Activated naive CD4-positive, alpha-beta T cell treated with anti-CD3 and anti-CD28 coated beads, Interleukin-2, amount 10 ng/mL, durations not matched to agents 7 days and 5 days (primary cell): Measurements from ENCODE around the gene CPNE2.

ENCODE experiments used
- CTCF ChIA-PET: fragments of 350-600 bp; sonication (Branson Sonifier 250); formaldehyde crosslinking; loops from one replicate; lab custom pipeline; 2021; ENCODE audit warnings: antibody characterized with exemption; lab: Charles Lee
- DNase-seq: peaks from one replicate; pipeline ENCODE4 v3.0.0-alpha.2; 2020
- H3K27ac Mint-ChIP-seq: one replicate; pipeline ENCODE4 v1.8.0; 2021; ENCODE audit warnings: mild to moderate bottlenecking, moderate library complexity, mixed read lengths
- H3K27me3 Mint-ChIP-seq: one replicate; pipeline ENCODE4 v1.8.0; 2021; ENCODE audit warnings: mild to moderate bottlenecking, mixed read lengths
- H3K36me3 Mint-ChIP-seq: one replicate; pipeline ENCODE4 v1.8.0; 2021; ENCODE audit warnings: mixed read lengths
- H3K4me1 Mint-ChIP-seq: one replicate; pipeline ENCODE4 v1.8.0; 2021; ENCODE audit warnings: mixed read lengths
- H3K4me3 Mint-ChIP-seq: one replicate; pipeline ENCODE4 v1.8.0; 2021; ENCODE audit warnings: mild to moderate bottlenecking, moderate library complexity, mixed read lengths
- H3K9me3 Mint-ChIP-seq: one replicate; pipeline ENCODE4 v1.8.0; 2021; ENCODE audit warnings: mixed read lengths

CPNE2 gene

DNA sequence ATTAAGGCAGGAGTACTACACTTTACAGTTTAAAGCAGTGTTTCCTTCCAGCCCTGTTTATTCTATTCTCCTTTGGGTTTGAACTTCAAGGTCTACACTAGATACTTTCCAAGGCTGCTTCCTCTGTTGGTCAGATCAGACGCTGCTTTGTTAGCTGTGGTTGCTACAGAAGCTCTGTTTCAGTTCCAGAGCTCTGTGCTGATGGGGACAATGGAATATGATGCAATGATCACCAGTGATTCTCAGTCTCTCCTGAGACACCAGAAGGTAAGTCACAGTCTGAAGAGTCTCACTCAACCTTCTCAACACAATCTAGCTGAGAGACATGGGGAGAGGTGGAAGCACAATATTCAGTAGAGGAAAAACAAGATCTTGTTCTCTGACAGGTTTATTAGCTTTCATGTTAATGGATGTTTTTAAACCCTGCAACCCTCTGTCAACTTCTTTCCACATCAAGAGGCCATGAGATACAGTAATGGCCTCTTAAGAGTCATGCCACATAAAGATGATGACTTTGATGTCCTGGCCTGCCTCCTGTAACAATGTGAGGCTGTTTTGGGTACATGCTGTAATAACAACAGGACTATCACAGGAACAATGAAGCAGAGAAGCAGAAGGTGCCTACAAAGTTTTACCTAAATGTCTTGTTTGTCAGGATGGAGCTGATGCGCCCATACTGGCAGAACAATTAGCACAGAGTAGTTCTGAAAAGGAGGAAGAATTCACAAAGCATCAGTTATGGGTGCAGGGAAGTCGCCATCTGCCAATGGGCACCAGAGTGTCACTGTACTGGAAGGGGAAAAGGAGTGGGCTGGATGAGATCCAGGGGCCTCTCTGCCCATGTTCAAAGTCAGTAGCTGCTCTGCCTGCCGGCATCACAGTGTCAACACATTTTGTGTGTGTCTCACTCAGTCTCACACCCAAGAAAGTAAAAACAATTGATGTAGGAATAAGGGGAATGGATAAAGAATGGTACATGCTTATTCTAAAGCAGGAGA is 60.0 kb downstream of the CPNE2 start:
- Mint-ChIP-seq H3K27ac (peak overlapping the region; percentile 14), H3K9me3 (no peaks in the 10 kb centered on the region), H3K4me3 (no peak overlapping the region), H3K36me3 (peaks cover 42% of the 10 kb centered on the region), H3K4me1 (peaks cover 52% of the 10 kb centered on the region), H3K27me3 (no peaks in the 10 kb centered on the region)
- CTCF ChIA-PET: interaction anchor here (0.6 to 1.8 kb wide), 8 partner anchors 9 to 163 kb away, joined by 3 to 9 read pairs (median 4); partner anchors contain the start of genes CPNE2 and NLRC5
- no peak for DNase-seq

DNA sequence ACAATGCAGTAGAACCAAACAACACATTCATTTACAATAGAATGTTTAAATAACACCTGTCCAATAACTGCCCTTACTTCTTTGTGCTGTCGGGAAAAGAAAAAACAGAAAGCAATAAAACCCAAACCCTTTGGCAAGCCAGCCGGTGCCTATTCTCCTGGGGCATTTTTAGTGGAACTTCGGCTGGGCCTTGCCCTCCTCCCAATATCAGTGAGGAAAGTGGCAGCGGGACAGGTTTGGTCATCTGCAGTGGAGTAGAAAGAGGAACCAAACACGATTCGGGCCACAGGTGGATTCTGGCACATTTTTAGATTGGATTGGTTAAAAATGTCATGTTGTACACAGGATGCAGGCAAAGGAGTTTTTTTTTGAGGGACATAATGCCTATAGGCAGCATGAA is 61.5 kb downstream of the CPNE2 start:
- Mint-ChIP-seq H3K36me3 (peaks cover 44% of the 10 kb centered on the region), H3K4me1 (peaks cover 39% of the 10 kb centered on the region)

DNA sequence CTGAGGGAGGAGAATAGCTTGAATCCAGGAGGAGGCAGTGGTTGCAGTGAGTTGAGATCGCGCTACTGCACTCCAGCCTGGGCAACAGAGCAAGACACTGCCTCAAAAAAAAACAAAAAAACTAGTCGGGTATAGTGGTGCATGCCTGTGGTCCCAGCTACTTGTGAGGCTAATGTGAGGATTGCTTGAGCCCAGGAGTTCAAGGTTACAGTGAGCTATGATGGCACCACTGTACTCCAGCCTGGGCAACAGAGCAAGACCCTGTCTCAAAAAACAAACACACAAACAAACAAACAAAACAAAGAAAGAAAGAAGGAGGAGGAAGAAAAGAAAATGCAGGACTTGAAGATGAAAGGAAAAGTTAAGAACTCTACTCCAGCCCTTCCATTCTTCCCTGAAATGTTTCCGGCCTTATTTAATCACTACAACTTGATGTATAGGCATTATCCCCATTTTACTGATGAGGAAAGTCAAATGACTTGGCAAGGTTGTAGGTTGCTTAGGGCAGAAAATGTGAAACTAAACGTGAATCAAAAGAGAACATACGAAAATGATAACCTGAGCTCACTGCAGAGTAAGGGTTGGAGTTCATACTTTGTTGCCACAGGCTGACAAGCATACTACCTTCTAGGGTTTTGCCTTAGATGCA is 63.4 kb downstream of the CPNE2 start:
- H3K9me3 Mint-ChIP-seq: no peaks in the 10 kb centered on the region
- CTCF ChIA-PET: interaction anchor here (1.2 kb wide), 1 partner anchor 192 kb away, joined by 5 read pairs; no protein-coding TSS in a partner anchor
- H3K4me3 Mint-ChIP-seq: no peak overlapping the region
- peaks cover 58% of the 10 kb centered on the region for H3K36me3 Mint-ChIP-seq
- H3K4me1 Mint-ChIP-seq: peaks cover 44% of the 10 kb centered on the region
- H3K27ac Mint-ChIP-seq: peak overlapping the region; percentile 64
- no peaks in the 10 kb centered on the region for H3K27me3 Mint-ChIP-seq
- no peak for DNase-seq

More for the DNA sequence above, 61.5 kb downstream of the CPNE2 start:
- no peak for DNase-seq
- Mint-ChIP-seq H3K27ac (no peak overlapping the region), H3K9me3 (no peaks in the 10 kb centered on the region), H3K4me3 (no peak overlapping the region), H3K27me3 (no peaks in the 10 kb centered on the region)
- CTCF ChIA-PET: no interaction called here

DNA sequence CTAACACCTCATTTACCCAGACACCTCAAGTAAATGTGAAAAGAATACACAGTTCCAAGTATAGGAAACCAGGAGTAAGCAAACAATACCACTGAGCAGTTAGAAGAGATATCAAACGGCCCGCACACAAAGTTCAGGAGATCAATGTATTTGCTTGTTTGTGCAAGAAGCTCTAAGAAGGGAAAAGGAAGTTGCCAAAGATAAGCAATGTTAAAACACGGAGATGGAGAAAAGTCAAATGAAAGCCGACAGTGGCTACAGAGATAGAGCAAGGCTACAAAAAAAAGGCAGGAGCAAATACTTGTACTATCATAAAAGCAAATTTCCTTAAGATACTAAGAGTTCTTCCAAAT is 63.9 kb downstream of the CPNE2 start:
- Mint-ChIP-seq H3K9me3 (no peaks in the 10 kb centered on the region), H3K36me3 (peaks cover 58% of the 10 kb centered on the region), H3K4me3 (no peak overlapping the region), H3K27me3 (no peaks in the 10 kb centered on the region), H3K27ac (peak overlapping the region; percentile 64), H3K4me1 (peaks cover 43% of the 10 kb centered on the region)
- CTCF ChIA-PET: interaction anchor here (1.2 kb wide), 1 partner anchor 192 kb away, joined by 5 read pairs; no protein-coding TSS in a partner anchor
- no peak for DNase-seq

DNA sequence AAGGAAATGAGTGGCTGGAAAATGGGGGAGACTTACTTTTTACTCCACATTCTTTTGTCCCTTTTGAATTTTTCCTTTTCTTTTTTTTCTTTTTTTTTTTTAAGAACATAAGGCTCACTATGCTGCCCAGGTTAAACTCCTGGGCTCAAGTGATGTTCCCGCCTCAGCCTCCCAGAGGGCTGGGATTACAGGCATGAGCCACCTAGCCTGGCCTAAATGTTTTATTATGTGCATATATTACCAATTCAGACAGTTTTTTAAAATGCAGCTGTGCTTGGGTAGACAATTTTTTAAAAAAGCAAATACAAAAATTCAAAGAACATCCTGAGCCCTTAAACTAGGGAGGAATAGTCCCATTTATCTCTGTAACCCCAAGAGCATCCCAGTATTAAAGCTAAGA is 65.2 kb downstream of the CPNE2 start:
- H3K9me3 Mint-ChIP-seq: no peaks in the 10 kb centered on the region
- peaks cover 53% of the 10 kb centered on the region for H3K36me3 Mint-ChIP-seq
- DNase-seq: no peak
- no peak overlapping the region for H3K4me3 Mint-ChIP-seq
- H3K4me1 Mint-ChIP-seq: peaks cover 31% of the 10 kb centered on the region
- H3K27ac Mint-ChIP-seq: no peak overlapping the region
- CTCF ChIA-PET: interaction anchor here (0.6 kb wide), 1 partner anchor 73 kb away, joined by 3 read pairs; no protein-coding TSS in a partner anchor
- no peaks in the 10 kb centered on the region for H3K27me3 Mint-ChIP-seq

DNA sequence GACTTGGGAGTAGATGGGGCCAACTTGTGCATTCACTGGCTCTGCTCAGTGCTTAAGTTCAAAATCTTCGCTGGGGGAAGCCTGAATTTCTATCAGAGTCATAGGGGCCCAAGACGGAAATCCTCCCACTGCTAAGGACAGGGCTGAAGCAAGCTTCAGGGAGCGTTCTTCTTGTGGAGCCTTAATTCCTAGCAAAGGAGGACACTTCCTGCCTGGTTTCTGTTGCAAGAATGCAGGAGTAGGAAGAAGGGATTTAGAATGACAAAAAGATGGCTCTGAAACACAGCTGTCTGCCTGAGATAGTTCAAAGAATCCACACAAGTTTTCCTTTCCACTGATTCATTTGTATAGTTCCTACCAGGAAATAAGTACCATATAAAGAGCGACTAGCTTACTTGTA is 67.1 kb downstream of the CPNE2 start:
- Mint-ChIP-seq H3K9me3 (no peaks in the 10 kb centered on the region), H3K4me1 (peaks cover 26% of the 10 kb centered on the region), H3K27ac (no peak overlapping the region), H3K36me3 (peaks cover 46% of the 10 kb centered on the region), H3K4me3 (no peak overlapping the region), H3K27me3 (no peaks in the 10 kb centered on the region)
- DNase-seq: no peak
- CTCF ChIA-PET: interaction anchor here (1.0 kb wide), 1 partner anchor 450 kb away, joined by 4 read pairs; no protein-coding TSS in a partner anchor

DNA sequence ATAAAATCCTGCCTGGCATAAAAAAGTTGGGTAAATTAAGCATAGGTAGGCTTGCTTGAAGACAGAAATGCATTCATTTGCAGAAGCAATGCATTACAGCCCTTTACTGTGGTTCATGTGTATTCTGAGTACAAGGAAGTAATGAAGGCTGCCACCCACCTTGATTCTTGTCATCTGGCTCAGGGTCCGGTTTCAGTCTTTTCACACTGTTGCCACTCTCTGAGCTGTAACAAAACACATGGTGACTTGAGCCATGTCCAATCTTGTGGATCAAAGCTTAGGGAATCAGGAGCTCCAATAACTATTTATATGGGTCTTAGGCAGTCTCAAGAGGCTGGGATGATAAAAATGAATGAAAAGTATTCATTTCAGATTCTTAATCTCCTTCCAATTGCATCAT is 71.5 kb downstream of the CPNE2 start:
- no peaks in the 10 kb centered on the region for H3K27me3 Mint-ChIP-seq
- no peak for DNase-seq
- H3K9me3 Mint-ChIP-seq: no peaks in the 10 kb centered on the region
- peaks cover 36% of the 10 kb centered on the region for H3K36me3 Mint-ChIP-seq
- H3K4me3 Mint-ChIP-seq: no peak overlapping the region
- CTCF ChIA-PET: interaction anchor here (0.7 to 1.6 kb wide), 2 partner anchors 77 to 79 kb away, joined by 3 to 5 read pairs; no protein-coding TSS in a partner anchor
- H3K27ac Mint-ChIP-seq: no peak overlapping the region
- peaks cover 7% of the 10 kb centered on the region for H3K4me1 Mint-ChIP-seq

DNA sequence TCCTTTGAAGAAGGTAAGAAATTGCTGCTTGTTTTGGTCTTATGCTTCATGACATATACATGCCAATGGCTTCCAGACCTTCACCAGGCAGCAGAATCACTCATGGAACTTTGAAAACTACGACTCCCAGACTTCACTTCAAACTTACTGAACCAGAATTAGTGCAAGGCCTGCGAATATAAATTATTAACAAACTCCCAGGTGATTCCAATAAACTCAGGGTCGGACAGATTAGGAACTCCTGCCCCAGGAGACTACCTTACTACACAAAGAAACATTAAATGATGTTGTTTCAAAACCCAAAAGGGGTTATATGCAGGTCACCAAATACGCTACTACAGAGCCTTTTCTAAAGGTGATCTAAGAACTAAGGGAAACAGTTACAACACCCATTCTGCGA is 73.1 kb downstream of the CPNE2 start:
- CTCF ChIA-PET: interaction anchor here (0.8 kb wide), 1 partner anchor 81 kb away, joined by 3 read pairs; no protein-coding TSS in a partner anchor
- Mint-ChIP-seq H3K27ac (no peak overlapping the region), H3K4me3 (no peak overlapping the region), H3K9me3 (no peaks in the 10 kb centered on the region), H3K4me1 (peaks cover 6% of the 10 kb centered on the region), H3K36me3 (peaks cover 26% of the 10 kb centered on the region), H3K27me3 (no peaks in the 10 kb centered on the region)
- no peak for DNase-seq

DNA sequence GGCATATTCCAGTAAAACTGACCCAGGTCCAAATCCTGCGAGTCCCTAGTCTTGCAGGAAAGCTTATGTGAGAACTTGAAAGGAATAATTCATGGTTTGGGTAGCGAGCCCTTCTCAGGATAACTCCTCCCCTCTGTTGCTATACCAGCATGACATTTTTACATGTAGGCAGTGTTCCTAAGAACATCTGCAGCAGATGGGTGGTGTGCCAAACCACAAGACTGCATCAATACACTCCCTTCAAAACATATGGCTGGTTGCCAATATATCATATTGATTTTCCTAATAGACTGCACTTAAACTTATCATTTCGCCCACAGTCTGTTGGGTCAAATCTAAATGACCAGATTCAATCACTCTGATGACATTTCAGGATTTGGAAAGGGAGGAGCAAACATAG is 73.6 kb downstream of the CPNE2 start:
- CTCF ChIA-PET: interaction anchor here (1.1 to 1.4 kb wide), 3 partner anchors 81 to 202 kb away, joined by 3 to 6 read pairs (median 5); no protein-coding TSS in a partner anchor
- H3K36me3 Mint-ChIP-seq: peaks cover 26% of the 10 kb centered on the region

DNA sequence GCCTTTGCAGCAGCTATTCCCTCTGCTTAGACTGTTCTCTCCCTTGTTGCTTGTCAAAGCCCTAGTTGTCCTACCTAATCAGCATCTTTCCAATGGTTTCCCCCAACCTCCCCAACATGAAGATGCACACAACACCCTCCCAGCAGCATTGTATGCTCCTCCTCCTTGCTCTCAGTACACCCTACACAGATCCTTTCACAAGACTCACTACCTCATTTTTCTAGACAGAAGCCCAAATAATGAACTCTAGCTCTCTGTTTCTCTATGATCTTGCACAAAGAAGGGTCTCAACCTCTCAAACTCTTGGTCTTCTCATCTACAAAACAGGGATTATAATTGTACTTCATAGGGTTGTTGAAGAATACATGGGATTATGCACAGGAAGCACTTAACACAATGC is 74.1 kb downstream of the CPNE2 start:
- Mint-ChIP-seq H3K27ac (no peak overlapping the region), H3K27me3 (no peaks in the 10 kb centered on the region), H3K36me3 (peaks cover 31% of the 10 kb centered on the region), H3K4me1 (peaks cover 3% of the 10 kb centered on the region), H3K9me3 (no peaks in the 10 kb centered on the region), H3K4me3 (no peak overlapping the region)
- no peak for DNase-seq
- CTCF ChIA-PET: interaction anchor here (0.7 to 1.4 kb wide), 5 partner anchors 74 to 203 kb away, joined by 3 to 6 read pairs (median 3); partner anchors contain the start of gene CPNE2

More for the DNA sequence above, 73.6 kb downstream of the CPNE2 start:
- H3K9me3 Mint-ChIP-seq: no peaks in the 10 kb centered on the region
- H3K4me3 Mint-ChIP-seq: no peak overlapping the region
- DNase-seq: no peak
- no peaks in the 10 kb centered on the region for H3K27me3 Mint-ChIP-seq
- no peak overlapping the region for H3K27ac Mint-ChIP-seq
- H3K4me1 Mint-ChIP-seq: peaks cover 3% of the 10 kb centered on the region

DNA sequence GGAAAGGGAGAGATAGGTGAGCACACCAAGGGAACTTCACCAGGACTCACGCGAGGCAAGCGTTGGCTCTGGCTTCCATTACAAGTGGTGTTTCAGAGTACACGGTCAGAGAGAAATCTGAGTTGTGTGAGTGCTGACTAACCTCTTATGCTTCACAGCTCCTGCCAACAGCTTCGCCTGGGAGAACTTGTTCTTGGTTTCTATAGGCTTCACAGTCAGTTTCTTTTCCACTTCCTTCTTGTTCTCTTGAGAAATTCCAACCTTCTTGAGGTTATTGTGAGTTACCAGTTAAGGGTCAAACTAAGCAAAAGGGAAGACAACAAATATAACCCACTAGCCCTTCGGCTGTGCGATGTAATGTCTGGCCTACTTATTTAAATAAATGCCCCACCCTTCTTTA is 74.6 kb downstream of the CPNE2 start:
- CTCF ChIA-PET: interaction anchor here (0.7 to 1.4 kb wide), 5 partner anchors 74 to 203 kb away, joined by 3 to 6 read pairs (median 3); partner anchors contain the start of gene CPNE2
- Mint-ChIP-seq H3K4me1 (peaks cover 3% of the 10 kb centered on the region), H3K27me3 (no peaks in the 10 kb centered on the region), H3K27ac (no peak overlapping the region), H3K4me3 (no peak overlapping the region), H3K9me3 (no peaks in the 10 kb centered on the region), H3K36me3 (peaks cover 35% of the 10 kb centered on the region)
- no peak for DNase-seq

DNA sequence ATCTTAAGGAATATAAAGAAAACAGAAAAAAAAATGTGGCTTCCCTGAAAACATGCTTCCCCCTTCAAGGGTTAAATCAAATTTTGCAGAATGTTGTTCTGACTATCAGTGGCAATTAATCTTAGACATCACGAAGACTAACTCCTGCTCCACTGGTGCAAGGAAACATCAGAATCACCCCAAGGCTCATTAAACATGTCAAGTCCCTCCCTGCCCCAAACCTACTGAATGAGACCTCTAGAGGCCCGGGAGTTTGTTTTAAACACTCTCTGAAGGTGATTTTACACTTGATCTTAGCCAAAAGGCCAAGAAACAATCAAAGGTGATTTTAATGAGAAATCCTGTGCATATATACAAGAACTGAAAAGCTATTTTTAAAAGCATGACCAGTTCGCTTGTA is 75.2 kb downstream of the CPNE2 start:
- DNase-seq: no peak
- Mint-ChIP-seq H3K27ac (no peak overlapping the region), H3K9me3 (no peaks in the 10 kb centered on the region), H3K27me3 (no peaks in the 10 kb centered on the region), H3K4me1 (peaks cover 3% of the 10 kb centered on the region), H3K4me3 (no peak overlapping the region), H3K36me3 (peaks cover 39% of the 10 kb centered on the region)
- CTCF ChIA-PET: interaction anchor here (0.7 to 1.0 kb wide), 6 partner anchors 25 to 380 kb away, joined by 3 to 11 read pairs (median 3); no protein-coding TSS in a partner anchor

DNA sequence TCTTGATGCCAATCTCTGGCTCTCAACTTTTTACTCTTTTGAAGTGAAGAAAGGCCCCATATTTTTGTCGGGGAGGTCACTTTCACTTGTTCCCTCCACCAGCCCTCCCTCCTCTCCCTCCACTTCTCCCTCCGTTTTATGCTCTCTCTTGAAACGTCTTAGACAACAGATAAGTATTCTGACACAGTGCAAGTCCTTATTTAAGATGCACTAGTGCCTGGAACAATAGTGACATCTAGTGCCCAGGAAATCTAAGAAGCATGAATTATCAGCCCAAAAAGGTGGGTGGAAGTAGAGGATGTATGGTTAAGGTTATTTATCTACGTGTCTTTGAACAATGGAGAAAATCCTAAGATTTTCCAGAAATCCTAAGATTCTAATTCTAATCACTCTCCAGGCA is 75.6 kb downstream of the CPNE2 start:
- Mint-ChIP-seq H3K36me3 (peaks cover 42% of the 10 kb centered on the region), H3K27me3 (no peaks in the 10 kb centered on the region), H3K27ac (no peak overlapping the region), H3K4me3 (no peak overlapping the region), H3K4me1 (peaks cover 3% of the 10 kb centered on the region), H3K9me3 (no peaks in the 10 kb centered on the region)
- DNase-seq: peak; percentile 31
- CTCF ChIA-PET: interaction anchor here (0.7 to 1.0 kb wide), 6 partner anchors 26 to 381 kb away, joined by 3 to 11 read pairs (median 3); no protein-coding TSS in a partner anchor

DNA sequence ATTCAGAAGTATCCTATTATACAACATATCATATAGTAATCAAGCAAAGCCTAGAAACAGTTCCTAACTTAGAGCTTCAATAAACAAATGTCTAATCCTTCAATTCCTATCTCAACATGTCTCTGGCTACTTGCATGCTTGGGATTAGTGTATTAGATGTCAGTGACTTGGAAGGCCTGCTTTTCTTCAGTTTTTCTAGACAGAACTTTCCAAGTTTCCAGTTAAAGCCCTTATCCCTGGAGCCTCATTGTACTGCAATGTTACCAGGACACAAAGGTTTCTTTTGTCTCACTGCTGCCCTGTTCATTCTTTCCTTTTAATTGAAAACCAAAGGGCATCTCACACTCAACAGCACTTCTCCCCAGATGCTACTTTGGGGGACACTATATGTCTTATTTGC is 76.9 kb downstream of the CPNE2 start:
- no peaks in the 10 kb centered on the region for H3K27me3 Mint-ChIP-seq
- CTCF ChIA-PET: interaction anchor here (0.6 to 3.1 kb wide), 5 partner anchors 17 to 205 kb away, joined by 3 to 12 read pairs (median 5); no protein-coding TSS in a partner anchor
- no peaks in the 10 kb centered on the region for H3K9me3 Mint-ChIP-seq
- H3K36me3 Mint-ChIP-seq: peaks cover 38% of the 10 kb centered on the region
- H3K4me1 Mint-ChIP-seq: peaks cover 3% of the 10 kb centered on the region
- no peak for DNase-seq
- no peak overlapping the region for H3K4me3 Mint-ChIP-seq
- no peak overlapping the region for H3K27ac Mint-ChIP-seq
